H54 (cell line): ENCODE measurements around the gene KIAA1755.

Source experiments
- DNase-seq: peaks from one replicate; pipeline ENCODE4 v3.0.0; 2011; ENCODE audit warnings: low spot score, mixed read lengths; ENCODE audit not compliant: insufficient read length
- FAIRE-seq: peaks from 3 replicates; lab custom pipeline; 2011; peaks lifted over from hg19 to GRCh38; lab: Jason Lieb, UNC
- POLR2A ChIP-seq: IDR thresholded peaks from 2 replicates; pipeline ENCODE4 v1.6.1; 2011; ENCODE audit warnings: low read depth, mild to moderate bottlenecking, low read length

The KIAA1755 gene

DNA sequence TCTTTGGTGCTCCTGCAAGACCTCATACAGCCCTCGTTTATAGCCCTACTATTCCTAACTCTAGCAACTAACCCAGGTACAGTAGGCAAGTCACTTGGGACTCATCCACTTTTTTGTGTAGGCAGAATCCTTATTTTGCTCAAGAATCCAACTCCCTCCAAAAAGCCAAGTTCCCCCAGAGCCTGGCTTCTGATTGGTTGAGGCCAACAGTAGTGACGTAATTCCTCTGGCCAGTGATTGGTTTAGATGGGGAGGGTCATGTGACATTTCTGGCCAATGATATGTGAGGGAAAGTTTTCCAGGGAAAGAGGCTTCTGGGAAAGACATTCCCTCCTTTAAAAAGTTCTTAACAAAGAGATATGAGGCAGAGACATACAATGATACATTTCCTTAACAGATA, 32.1 kb downstream of the KIAA1755 start:
- FAIRE-seq (no peak), DNase-seq (no peak)
- no peak for TF ChIP-seq POLR2A

DNA sequence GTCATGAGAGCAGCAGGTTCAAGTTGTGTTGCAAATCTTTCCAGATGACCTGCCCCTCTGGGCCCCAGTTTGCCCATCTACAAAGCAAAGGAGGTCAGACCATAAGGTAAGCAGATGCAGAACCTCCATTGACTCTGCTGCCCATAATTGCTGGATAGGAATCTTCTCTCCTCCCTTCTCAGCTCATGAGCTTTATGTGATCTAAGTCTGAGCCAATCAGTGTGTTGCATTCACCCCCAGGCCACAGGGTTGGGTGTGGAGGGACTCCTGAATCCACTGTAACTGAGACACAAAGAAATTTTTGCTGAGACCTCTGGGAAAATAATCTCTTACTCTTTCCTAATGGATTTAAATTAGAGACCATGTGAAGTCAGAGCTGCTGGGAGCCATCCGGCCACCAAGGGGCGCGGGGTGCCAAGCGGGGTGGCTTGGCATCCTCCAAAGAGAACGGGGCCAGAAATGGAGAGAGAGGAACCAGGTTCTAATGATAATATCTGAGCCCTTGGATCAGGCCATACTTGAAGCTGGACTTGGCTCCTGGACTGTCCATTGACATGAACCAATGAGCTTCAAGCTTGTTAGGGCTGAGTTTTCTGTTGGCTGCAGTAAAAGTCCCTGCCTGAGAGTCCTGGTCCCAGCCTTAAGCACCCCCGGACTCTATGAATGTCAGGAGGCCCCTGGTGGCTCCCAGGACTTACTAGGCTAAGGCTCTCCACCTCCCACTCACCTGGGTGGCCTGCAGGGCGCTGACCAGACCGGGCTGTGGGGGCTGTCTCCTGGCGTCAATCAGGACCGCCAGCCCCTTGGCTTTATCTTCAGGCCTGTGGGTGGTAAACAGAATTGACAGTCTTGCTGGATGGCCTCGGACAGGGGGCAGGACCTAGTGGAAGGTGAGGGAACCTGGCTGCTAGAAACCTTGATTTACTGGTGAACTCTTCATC, 32.8 kb downstream of the KIAA1755 start:
- FAIRE-seq, result no peak
- no peak for DNase-seq
- TF ChIP-seq POLR2A, result no peak

DNA sequence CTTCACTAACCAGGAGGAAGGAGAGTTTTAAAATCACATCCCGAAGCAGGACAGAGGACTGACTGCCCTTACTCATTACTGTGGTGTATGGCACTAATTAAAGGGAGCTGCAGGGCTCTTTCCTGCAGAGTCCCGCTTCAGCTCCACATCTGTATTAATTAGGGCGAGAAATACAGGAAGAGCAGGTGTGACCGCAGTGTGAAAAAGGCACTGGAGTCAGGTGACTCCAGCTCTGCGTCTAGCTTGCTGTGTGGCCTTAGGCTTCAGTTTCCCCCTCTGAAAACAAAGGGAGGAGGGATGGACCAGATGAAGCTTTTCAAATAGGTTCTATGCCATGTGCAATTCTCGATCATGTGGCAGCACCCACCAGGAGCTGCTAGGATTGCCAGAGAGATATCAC, 34.0 kb downstream of the KIAA1755 start:
- TF ChIP-seq POLR2A, result no peak
- no peak for FAIRE-seq
- DNase-seq, result no peak

GRCh38 chr20:38225900-38226263, 34.7 kb downstream of the KIAA1755 start:
- FAIRE-seq (no peak), DNase-seq (no peak)
- no peak for TF ChIP-seq POLR2A

DNA sequence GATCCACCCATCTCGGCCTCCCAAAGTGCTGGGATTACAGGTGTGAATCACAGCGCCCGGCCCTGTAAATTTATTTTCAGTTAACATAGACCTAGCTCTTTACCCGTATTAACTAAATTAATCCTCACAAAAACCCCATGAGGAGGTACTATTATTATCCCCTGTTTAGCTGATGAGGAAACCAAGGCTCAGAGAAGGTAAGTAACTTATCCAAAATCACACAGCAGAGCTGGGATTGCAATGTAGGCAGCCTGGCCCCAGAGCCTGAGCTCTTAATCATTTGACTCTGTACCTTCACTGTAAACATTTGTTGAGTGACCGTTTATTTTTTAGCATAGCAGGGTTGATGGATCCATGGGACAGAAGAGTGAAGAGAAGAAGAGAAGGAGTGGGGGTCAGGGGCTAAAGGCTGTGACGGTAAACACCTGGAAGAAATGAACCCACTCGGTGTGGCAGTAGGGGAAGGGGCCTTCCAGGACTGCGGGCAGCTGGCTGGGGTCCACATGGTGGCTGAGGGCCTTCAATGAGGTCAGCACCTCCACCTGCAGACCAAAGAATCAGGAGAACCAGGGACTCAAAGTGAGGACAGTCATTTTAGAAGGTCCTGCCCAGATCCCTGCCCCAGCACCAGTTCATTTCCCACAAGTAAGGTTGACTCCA, 35.2 kb downstream of the KIAA1755 start:
- no peak for TF ChIP-seq POLR2A
- no peak for FAIRE-seq
- DNase-seq, result no peak

GRCh38 chr20:38224531-38224930, 36.0 kb downstream of the KIAA1755 start:
- TF ChIP-seq POLR2A, result no peak
- no peak for FAIRE-seq
- no peak for DNase-seq

DNA sequence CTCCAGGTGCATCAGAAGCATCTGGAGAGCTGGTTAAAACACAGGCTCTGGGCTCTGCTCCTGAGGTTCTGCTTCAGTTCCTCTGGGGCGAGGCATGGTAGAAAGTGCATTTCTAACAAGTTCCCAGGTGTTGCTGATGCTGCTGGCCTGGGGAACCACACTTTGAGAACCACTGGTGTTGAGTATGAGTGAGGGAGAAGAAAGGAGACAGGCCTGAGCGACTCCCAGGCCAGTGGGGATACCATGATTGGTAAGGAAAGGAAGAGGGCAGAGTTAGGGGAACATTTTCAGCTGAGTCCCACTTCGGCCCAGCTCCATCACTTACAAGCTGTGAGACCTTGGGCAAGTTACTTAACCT, 36.8 kb downstream of the KIAA1755 start:
- DNase-seq (no peak), FAIRE-seq (no peak)
- no peak for TF ChIP-seq POLR2A

DNA sequence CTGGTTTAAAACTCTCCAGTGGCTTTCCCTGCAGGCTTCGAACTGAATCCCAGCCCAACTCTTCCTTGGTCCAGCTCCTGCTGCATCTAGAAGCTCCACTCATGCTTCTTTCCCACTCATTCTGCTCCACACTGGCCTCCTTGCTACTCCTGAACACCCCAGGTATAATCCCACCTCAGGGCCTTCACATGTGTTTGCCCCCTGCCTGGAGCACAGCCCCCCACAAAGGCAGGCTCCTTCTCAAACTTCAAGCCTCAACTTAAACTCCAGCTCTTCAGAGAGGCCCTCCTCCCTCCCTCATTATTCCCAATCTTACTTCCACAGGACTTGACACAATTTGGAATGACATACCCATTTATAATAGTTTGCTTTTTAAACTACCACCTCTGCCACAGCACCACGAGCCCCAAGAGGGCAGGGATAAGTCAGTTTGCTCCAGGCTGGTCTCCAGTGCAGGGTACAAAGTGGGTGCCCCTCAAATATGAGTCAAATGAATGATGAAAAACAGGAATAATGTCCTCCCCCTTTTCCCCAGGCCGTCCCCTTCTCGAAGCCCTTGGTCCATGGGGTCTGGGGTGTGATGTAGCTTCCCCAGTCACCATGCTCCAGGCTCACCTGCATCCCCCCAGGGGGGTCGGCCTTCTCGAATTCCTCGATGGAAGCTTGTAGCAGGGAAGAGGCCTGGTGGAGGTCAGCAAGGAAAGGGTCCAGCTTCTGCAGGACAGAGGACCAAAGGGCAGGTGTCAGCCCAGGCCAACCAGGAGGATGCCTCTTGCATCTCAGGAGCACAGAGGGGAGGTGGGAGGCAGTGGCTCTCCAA, 37.4 kb downstream of the KIAA1755 start:
- no peak for FAIRE-seq
- no peak for DNase-seq
- no peak for TF ChIP-seq POLR2A

DNA sequence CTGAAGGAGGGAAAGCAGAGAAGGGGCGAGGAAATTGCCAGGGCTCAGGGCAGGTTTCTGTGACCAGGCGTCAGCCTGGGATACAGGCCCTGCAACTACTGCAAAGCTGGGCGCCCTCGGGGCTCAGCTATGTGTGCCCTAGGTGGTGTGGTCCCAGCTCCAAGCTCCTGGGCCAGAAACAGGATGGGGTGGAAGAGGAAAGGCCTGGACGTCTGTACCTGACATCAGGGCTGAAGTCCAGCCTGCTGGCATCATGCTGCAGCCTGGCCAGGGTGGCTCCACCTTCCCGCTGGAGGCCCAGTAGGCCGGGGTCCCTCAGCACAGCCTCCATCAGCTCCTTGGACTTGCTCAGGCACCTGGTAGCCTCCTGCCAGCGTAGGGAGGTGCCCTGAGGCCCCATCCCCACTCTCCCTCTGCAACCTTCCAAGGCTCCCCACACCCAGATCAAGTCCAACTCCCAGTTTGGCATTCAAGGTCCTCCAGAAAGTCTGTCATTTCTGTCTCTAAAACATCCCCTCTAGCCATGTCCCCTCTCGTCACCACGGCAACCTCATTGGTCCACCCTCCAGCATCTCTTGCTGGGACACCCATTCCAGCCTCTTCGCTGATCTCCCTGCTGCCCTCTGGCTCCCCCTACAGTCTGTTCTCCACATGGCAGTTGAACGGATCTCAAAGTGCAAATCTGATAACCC, 38.2 kb downstream of the KIAA1755 start:
- FAIRE-seq (no peak), DNase-seq (peak; percentile 65)
- TF ChIP-seq POLR2A, result no peak

- DNase-seq, result peak; percentile 83
- no peak for TF ChIP-seq POLR2A
- no peak for FAIRE-seq
These were observed 39.4 kb downstream of the KIAA1755 start for GRCh38 chr20:38221119-38221589.

GRCh38 chr20:38220587-38221118, 39.9 kb downstream of the KIAA1755 start:
- FAIRE-seq (no peak), DNase-seq (no peak)
- no peak for TF ChIP-seq POLR2A

DNA sequence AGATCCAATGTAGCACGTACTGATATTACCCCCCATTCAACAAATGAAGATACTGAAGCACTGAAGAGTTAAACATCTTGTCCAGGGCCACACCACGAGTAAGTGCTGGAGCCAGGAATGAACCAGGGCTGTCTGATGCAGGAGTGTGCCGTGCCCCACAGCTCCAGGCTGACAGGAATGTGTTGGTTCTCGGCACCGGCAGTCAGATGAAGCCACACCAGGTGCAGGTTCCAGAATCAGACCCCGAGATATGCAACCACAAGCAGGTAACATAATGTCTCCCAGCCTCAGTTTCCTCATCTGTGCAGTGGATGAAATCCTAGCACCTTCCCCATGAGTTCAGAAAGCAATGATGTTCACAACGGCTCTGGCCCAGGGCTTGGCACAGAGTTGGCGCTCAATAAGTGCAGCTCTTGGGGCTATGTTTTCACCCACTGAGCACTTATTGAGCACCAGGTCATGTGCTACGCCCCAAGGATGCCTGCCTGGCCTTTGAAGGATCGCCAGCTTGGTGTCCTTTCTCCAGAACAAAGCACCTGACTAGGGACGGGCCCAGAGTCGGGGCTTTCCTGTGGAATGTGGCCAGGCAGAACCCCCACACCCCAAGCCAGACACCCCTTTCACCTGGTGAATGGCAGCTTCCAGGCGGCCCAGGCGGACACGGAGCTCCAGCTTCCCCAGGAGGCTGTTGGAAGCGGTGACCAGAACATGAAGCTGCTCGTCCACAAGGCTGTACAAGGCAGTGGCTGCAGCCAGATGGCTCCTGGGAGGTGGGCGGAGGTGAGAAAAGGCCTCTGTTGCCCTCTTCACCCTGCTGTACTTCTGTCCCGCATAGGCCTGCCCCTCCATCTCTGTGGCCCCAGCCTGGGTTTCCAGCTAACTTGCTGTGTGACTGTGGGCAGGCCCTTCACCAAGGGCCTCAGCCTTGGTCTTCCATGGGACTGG, 41.3 kb downstream of the KIAA1755 start:
- TF ChIP-seq POLR2A, result no peak
- FAIRE-seq (no peak), DNase-seq (no peak)
